Endothelial cell (in vitro differentiated cells): ENCODE data around the gene TBX4. TPM values are rescaled to one million over a fixed set of nuclear protein-coding genes. Genes with fewer than 3 reads are reported as not detected.

Experiments
- DNase-seq: peaks from one replicate; pipeline ENCODE4 v3.0.0; 2021; ENCODE audit warnings: low spot score
- H3K27ac Mint-ChIP-seq: one replicate; pipeline ENCODE4 v1.8.0; 2021; ENCODE audit warnings: mixed read lengths, inconsistent platforms; ENCODE audit not compliant: unreplicated experiment
- H3K27me3 Mint-ChIP-seq: one replicate; pipeline ENCODE4 v1.8.0; 2021; ENCODE audit warnings: mild to moderate bottlenecking, moderate library complexity, mixed read lengths, inconsistent platforms; ENCODE audit not compliant: unreplicated experiment
- H3K36me3 Mint-ChIP-seq: one replicate; pipeline ENCODE4 v1.8.0; 2021; ENCODE audit warnings: mild to moderate bottlenecking, low read depth, mixed read lengths, inconsistent platforms; ENCODE audit not compliant: unreplicated experiment
- H3K4me1 Mint-ChIP-seq: one replicate; pipeline ENCODE4 v1.8.0; 2021; ENCODE audit warnings: mild to moderate bottlenecking, mixed read lengths, inconsistent platforms; ENCODE audit not compliant: unreplicated experiment
- H3K4me3 Mint-ChIP-seq: one replicate; pipeline ENCODE4 v1.8.0; 2021; ENCODE audit warnings: mild to moderate bottlenecking, mixed read lengths, inconsistent platforms; ENCODE audit not compliant: unreplicated experiment
- H3K9me3 Mint-ChIP-seq: one replicate; pipeline ENCODE4 v1.8.0; 2021; ENCODE audit warnings: mixed read lengths, inconsistent platforms; ENCODE audit not compliant: unreplicated experiment
- total RNA-seq: library from RNA; stranded (reverse); fragmentation: NEBNext Ultra II Directional; extraction: Animal tissue kit (Norgen Biotek cat#: 25700); gene quantifications from one replicate; pipeline ENCODE4 v1.2.1, GENCODE V29; 2021; ENCODE audit not compliant: unreplicated experiment
- TF ChIP-seq, protein P1 (sequence below): fragments of 200-600 bp; sonication (generic); IDR thresholded peaks from one replicate; pipeline ENCODE4 v1.5.0; 2021; ENCODE audit warnings: antibody characterized with exemption; ENCODE audit not compliant: unreplicated experiment

TBX4 gene
- total RNA-seq, 1 donor from 2014 or later = 1.1 TPM

DNA sequence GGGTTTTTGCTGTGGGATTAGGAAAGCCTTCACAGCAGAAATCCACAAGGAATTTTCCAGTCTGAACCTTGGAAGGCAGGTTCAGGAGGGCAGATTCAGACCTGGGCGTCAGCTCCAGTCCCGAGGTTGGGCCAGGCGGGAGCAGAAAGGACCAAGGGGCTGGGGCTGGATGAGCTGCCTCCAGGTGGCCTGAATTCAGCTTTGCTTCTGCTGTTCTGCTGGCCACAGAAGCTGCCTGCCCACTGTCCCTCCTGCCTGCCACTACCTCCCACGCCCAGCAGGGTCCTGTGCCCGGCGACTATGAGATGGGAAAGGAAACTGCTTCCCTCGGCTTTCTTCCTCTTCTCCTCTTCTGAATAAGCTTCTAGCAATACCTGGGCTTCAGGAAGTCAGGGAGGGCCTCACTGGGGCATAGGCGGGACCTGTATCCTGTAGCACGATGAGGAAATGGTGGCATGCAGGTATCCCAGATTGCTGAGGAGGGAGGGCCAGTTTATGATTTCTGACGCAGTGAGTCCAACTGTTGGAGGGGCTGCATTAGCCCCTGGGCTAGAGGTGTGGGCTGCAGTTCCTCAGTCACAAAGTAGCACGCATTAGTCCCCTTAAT lies 18.4 kb downstream of the TBX4 start:
- Mint-ChIP-seq H3K4me1 (peaks cover 21% of the 10 kb centered on the region), H3K9me3 (no peaks in the 10 kb centered on the region), H3K36me3 (no peaks in the 10 kb centered on the region), H3K27ac (no peak overlapping the region), H3K4me3 (no peak overlapping the region), H3K27me3 (peaks cover 2% of the 10 kb centered on the region)
- TF ChIP-seq, protein P1, sequence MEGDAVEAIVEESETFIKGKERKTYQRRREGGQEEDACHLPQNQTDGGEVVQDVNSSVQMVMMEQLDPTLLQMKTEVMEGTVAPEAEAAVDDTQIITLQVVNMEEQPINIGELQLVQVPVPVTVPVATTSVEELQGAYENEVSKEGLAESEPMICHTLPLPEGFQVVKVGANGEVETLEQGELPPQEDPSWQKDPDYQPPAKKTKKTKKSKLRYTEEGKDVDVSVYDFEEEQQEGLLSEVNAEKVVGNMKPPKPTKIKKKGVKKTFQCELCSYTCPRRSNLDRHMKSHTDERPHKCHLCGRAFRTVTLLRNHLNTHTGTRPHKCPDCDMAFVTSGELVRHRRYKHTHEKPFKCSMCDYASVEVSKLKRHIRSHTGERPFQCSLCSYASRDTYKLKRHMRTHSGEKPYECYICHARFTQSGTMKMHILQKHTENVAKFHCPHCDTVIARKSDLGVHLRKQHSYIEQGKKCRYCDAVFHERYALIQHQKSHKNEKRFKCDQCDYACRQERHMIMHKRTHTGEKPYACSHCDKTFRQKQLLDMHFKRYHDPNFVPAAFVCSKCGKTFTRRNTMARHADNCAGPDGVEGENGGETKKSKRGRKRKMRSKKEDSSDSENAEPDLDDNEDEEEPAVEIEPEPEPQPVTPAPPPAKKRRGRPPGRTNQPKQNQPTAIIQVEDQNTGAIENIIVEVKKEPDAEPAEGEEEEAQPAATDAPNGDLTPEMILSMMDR = no peak
- DNase-seq = peak; percentile 37

DNA sequence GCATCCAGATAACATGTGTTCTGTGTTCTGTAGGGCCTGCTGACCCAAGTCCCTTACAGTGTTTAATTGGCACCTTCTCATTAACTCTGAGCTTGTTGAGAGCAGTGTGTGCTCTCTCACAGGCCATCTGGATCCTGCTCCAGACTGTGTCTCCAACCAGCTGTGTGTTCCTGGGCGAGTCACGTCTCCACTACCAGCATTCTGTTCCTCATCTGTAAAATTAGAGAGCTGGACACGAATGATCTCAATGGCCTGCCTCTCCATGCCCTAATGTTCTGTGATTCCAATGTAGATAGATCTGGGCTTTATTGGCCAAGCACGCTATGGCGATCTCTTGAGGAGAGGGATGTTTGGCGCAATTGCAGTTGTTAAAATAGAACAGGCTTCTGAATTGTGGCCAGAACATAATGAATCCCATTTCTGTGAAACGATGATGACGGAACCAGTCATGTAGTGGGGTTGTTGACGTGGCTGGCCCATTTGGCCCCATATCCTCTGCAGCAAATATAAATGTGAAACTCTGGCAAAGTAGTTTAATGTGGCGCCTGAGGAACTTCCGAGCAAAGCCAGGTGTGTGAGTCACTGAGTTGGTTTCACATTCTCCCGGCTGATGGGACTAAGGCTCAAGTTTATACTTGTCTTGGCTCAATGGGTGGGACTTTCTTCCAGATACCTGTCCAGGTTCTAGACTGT lies 22.2 kb downstream of the TBX4 start:
- peaks cover 5% of the 10 kb centered on the region for H3K27me3 Mint-ChIP-seq
- no peaks in the 10 kb centered on the region for H3K9me3 Mint-ChIP-seq
- TF ChIP-seq, protein P1 = no peak
- H3K27ac Mint-ChIP-seq = no peak overlapping the region
- no peak overlapping the region for H3K4me3 Mint-ChIP-seq
- DNase-seq = no peak
- H3K36me3 Mint-ChIP-seq = no peaks in the 10 kb centered on the region
- H3K4me1 Mint-ChIP-seq = peaks cover 16% of the 10 kb centered on the region

DNA sequence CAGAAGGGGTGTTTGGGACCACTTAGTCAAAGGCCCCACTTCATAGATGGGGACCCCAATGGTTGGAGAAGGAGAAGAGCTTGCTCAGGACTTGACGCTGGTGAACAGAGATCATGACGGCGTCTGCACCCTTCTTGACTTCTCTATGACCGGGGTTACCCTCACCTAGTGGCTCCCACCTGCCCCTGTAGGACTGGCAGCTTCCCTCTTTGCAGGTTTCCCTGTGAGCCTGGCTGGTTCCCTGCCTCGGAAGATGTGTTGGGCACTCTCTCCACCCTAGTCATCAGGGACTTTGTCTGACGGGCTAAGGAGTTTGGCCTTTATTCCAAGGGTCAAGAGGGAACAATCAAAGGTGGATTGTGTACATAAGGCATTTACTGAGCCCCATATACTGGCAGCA lies 22.7 kb downstream of the TBX4 start:
- no peak overlapping the region for H3K27ac Mint-ChIP-seq
- peaks cover 6% of the 10 kb centered on the region for H3K27me3 Mint-ChIP-seq
- peaks cover 16% of the 10 kb centered on the region for H3K4me1 Mint-ChIP-seq
- no peak overlapping the region for H3K4me3 Mint-ChIP-seq
- no peaks in the 10 kb centered on the region for H3K9me3 Mint-ChIP-seq
- no peak for DNase-seq
- TF ChIP-seq, protein P1 = no peak
- no peaks in the 10 kb centered on the region for H3K36me3 Mint-ChIP-seq

DNA sequence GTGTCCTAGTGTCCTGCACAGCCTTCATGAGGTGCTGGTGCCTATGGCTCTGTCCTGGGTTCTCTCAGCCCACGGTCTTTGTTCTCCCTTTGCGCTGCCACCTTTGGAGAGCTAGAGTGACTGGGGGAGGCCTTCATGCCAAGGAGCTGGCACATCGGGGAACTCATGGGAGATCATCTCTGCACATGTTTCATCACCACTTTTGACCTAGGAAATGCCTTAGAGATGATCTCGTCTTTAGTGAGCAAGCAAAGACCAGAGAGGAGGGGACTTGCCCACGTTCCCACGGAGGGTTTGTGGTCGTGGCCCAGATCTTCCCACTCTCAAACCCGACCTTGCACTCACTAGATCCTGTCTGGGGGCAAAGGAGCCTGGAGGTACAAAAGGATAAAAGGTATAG lies 23.5 kb downstream of the TBX4 start:
- no peak for DNase-seq
- no peak overlapping the region for H3K4me3 Mint-ChIP-seq
- no peak overlapping the region for H3K27ac Mint-ChIP-seq

More for the DNA sequence above, 23.5 kb downstream of the TBX4 start:
- TF ChIP-seq, protein P1 = no peak
- Mint-ChIP-seq H3K36me3 (no peaks in the 10 kb centered on the region), H3K9me3 (no peaks in the 10 kb centered on the region), H3K27me3 (peaks cover 7% of the 10 kb centered on the region), H3K4me1 (peaks cover 11% of the 10 kb centered on the region)
